GM18951 (cell line): ENCODE data around the gene PYCARD.
A peak's percentile ranks its signal among the peaks of the same experiment; 100 is the strongest.

Experiments
- POLR2A ChIP-seq: IDR thresholded peaks from 4 replicates; pipeline ENCODE4 v1.6.1; 2011; ENCODE audit warnings: mild to moderate bottlenecking; ENCODE audit not compliant: insufficient read length, insufficient read depth; ENCODE audit errors: extremely low read depth
- in situ Hi-C: fragments of 300-500 bp; cut with MboI; formaldehyde crosslinking; loops from one replicate; pipeline ENCODE4 v1.12.0; 2022; ENCODE audit warnings: low sequenced_read_pairs, mixed read lengths, inconsistent platforms; ENCODE audit not compliant: unreplicated experiment

PYCARD gene

GRCh38 chr16:31190818-31191444 lies 11.6 kb downstream of the PYCARD start:
- TF ChIP-seq POLR2A: no peak
- in situ Hi-C loops: no loop called here

GRCh38 chr16:31190061-31190460 lies 12.5 kb downstream of the PYCARD start:
- in situ Hi-C loops: no loop called here

DNA sequence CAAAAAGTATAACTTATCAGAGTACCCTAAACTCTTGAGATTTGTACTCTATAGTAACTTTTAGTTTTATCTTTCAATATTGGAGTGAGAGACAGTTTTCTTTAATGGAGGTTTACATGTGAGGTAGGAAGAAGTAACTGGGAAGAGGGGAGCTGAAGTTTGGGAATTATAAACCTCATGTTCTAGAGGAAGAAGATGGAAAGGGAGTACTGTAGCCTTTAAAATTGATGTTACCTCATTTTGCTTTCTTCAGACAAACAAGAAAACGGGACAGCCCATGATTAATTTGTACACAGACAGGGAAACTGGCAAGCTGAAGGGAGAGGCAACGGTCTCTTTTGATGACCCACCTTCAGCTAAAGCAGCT lies 13.2 kb downstream of the PYCARD start:
- in situ Hi-C loops: no loop called here
- TF ChIP-seq POLR2A: no peak

More at GRCh38 chr16:31190061-31190460, 12.5 kb downstream of the PYCARD start:
- TF ChIP-seq POLR2A: peak; percentile 14

GRCh38 chr16:31188450-31189411 lies 13.8 kb downstream of the PYCARD start:
- TF ChIP-seq POLR2A: no peak
- in situ Hi-C loops: no loop called here

DNA sequence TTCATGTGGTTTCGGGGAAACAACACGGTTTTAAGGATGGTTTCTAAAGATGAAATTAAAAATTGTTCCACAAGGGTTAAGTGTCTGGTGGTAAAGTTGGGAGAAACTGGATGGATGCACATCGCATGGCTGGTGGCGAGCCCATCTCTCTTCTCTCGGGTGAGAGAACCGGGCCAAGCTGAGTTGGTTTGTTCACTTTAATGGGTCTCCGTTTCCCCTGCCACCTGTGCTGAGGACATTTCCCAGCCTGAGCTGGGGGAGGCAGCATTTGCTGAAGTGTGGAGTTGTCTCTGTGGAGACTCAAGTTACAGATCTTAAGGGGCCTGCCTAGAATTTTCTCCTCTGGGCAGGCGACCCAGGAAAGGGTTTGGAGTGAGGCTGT lies 14.8 kb downstream of the PYCARD start:
- in situ Hi-C loops: no loop called here
- TF ChIP-seq POLR2A: no peak

DNA sequence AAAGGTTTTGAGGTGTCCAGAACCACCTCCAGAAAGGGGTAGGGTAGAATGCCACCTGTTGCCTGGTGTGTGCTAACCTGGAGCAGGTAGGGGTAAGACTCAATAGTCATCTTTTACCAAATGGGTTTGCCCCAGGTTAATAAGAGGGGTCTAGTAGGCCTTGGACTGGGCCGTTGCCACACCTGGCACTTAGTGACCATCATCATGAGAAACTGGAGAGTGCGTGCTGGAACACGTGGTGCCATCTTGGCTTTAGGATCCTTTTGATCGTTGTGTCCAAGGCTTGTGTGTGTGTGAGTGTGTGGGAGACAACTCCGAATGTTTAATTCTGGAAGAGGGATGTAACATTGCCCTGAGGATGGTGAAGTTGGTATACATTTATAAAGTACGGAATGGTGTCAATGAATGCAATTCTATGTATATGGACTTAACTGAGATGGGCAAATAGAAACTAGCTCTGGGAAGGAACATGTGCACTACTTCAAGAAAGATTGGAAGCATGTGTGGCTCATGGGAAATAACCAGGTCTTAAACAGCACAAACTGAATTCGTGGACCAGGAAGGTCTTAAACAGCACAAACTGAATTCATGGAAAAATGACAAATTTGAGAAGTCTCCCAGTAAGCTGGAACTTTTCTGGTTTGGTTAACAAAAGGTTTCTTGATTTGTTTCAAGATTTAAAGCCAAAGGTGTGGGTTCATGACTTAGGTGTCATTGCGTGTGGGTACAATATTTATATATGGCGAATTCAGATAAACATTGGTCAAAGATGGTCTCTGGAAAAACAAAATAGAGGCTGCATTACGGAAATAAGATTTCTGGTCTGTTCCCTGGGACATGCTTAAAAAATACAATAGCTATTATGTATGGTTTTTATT lies 15.4 kb downstream of the PYCARD start:
- in situ Hi-C loops: no loop called here

DNA sequence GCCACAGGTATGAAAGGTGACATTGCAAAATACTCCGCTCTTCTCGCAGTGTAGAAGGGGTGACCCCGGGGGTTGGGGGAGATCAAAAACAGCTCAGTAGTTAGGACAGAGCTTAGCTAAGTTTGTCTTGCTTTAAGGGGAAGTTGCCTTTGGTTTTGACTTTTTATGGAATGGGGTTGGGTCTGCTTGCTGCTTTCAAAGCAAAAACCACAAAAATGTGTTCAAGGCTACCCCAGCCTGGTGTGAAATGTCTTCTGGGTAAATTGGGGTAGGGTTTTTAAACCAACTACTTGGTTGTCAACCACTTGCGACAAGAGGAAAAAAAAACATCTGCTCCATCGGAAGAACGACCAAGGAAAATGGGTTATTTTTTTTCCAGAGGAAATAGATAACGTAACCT lies 16.4 kb downstream of the PYCARD start:
- in situ Hi-C loops: no loop called here
- no peak for TF ChIP-seq POLR2A

More for the DNA sequence above, 15.4 kb downstream of the PYCARD start:
- TF ChIP-seq POLR2A: no peak

DNA sequence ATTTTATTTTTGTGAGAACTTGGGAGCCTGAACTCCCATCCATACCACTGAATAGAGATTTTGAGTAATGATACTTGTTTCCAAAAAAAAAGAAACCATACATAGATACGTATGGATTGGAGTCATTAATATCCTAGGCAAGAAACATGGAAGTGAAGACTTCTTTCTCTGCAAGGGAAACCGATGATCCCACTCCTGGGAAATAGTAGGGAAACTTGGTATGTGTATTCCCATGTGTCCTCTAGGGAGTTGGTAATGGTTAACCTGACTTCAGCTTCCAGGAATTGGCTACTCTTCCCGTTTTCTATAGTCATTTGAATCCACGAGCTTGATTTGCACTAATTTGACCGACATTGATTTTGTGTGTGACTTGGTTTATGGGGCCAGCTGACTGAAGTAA lies 17.2 kb downstream of the PYCARD start:
- TF ChIP-seq POLR2A: no peak
- in situ Hi-C loops: no loop called here

DNA sequence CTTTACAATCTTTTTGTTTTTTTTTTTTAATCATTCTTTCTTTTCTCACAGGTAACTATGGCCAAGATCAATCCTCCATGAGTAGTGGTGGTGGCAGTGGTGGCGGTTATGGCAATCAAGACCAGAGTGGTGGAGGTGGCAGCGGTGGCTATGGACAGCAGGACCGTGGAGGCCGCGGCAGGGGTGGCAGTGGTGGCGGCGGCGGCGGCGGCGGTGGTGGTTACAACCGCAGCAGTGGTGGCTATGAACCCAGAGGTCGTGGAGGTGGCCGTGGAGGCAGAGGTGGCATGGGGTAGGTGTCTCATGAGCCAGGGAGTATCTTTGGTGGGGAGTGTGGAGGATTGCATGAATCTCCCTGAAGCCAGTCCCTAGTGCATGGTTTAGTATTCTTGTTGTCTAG lies 17.7 kb downstream of the PYCARD start:
- in situ Hi-C loops: no loop called here
- no peak for TF ChIP-seq POLR2A

GRCh38 chr16:31183432-31184428 lies 18.8 kb downstream of the PYCARD start:
- in situ Hi-C loops: no loop called here

GRCh38 chr16:31182391-31182790 lies 20.2 kb downstream of the PYCARD start:
- no peak for TF ChIP-seq POLR2A
- in situ Hi-C loops: no loop called here

More at GRCh38 chr16:31183432-31184428, 18.8 kb downstream of the PYCARD start:
- no peak for TF ChIP-seq POLR2A
